Smooth muscle cell (in vitro differentiated cells): ENCODE measurements around the gene CTU2. TPM values are rescaled to one million over a fixed set of nuclear protein-coding genes. Genes with fewer than 3 reads are reported as not detected.

Experiments used
- DNase-seq: peaks from one replicate; lab custom pipeline; 2025; ENCODE audit not compliant: unreplicated experiment; lab: John Stamatoyannopoulos, UW
- H2AFZ ChIP-seq: fragments of 200-600 bp; sonication (generic); 2 replicates; pipeline ENCODE4 v1.6.0; 2016; ENCODE audit warnings: antibody characterized with exemption, low read depth, mild to moderate bottlenecking
- H3F3A ChIP-seq: fragments of 200-600 bp; sonication (generic); 2 replicates; pipeline ENCODE4 v1.6.0; 2017; ENCODE audit warnings: antibody characterized with exemption, low read depth
- H3K27ac ChIP-seq: fragments of 200-600 bp; sonication (generic); 2 replicates; pipeline ENCODE4 v1.5.1; 2016; ENCODE audit warnings: low read depth, mild to moderate bottlenecking
- H3K27me3 ChIP-seq: fragments of 200-600 bp; sonication (generic); 2 replicates; pipeline ENCODE4 v1.6.1; 2016; ENCODE audit warnings: low read depth, mild to moderate bottlenecking
- H3K36me3 ChIP-seq: fragments of 200-600 bp; sonication (generic); 2 replicates; pipeline ENCODE4 v1.5.1; 2016; ENCODE audit warnings: low read depth
- H3K4me1 ChIP-seq: fragments of 200-600 bp; sonication (generic); 2 replicates; pipeline ENCODE4 v1.5.1; 2016; ENCODE audit warnings: low read depth
- H3K4me2 ChIP-seq: fragments of 200-600 bp; sonication (generic); 2 replicates; pipeline ENCODE4 v1.6.0; 2016; ENCODE audit warnings: mild to moderate bottlenecking
- H3K4me3 ChIP-seq: fragments of 200-600 bp; sonication (generic); 2 replicates; pipeline ENCODE4 v1.5.1; 2016; ENCODE audit warnings: mild to moderate bottlenecking
- H3K79me2 ChIP-seq: fragments of 200-600 bp; sonication (generic); 2 replicates; pipeline ENCODE4 v1.6.0; 2016; ENCODE audit warnings: low read depth, mild to moderate bottlenecking
- H3K9ac ChIP-seq: fragments of 200-600 bp; sonication (generic); 2 replicates; pipeline ENCODE4 v1.6.0; 2016; ENCODE audit warnings: low read depth
- H3K9me3 ChIP-seq: fragments of 200-600 bp; sonication (generic); replicated peaks from 2 replicates; pipeline ENCODE4 v1.5.1; 2016; ENCODE audit warnings: low read depth
- H4K20me1 ChIP-seq: fragments of 200-600 bp; sonication (generic); 2 replicates; pipeline ENCODE4 v1.6.0; 2016; ENCODE audit warnings: low read depth
- CTCF ChIP-seq: fragments of 200-600 bp; sonication (generic); IDR thresholded peaks from 2 replicates; pipeline ENCODE4 v1.5.1; 2017; ENCODE audit warnings: borderline replicate concordance, mild to moderate bottlenecking, antibody characterized with exemption; ENCODE audit not compliant: insufficient read depth, poor library complexity, severe bottlenecking
- WGBS: methylation state at CpG from one replicate; pipeline ENCODE4 v1.1.7; 2016; ENCODE audit warnings: low lambda C conversion rate; 5-methylcytosine and 5-hydroxymethylcytosine counted together
- polyA plus RNA-seq: library from polyadenylated mRNA; unstranded; fragments of >200 nt; fragmentation: Nextera tagmentation; extraction: Ambion mirVana; gene quantifications from 2 replicates; pipeline ENCODE4 v1.2.1, GENCODE V29; 2016
- total RNA-seq: library from RNA; depleted of rRNA; stranded (reverse); fragments of >200 nt; gene quantifications from 2 replicates; pipeline ENCODE4 v1.2.3, GENCODE V29; 2014

The CTU2 gene
- total and polyA plus RNA-seq, 2 experiments from 2014 or later = 5.8 to 21.3 TPM

- WGBS = 98% methylated on average over 21 of the region's 21 CpGs
- H3K4me1 ChIP-seq = no peaks in the 10 kb centered on the region
- H3K4me2 ChIP-seq = no peak overlapping the region
- H2AFZ ChIP-seq = no peak overlapping the region
- DNase-seq = no peak
- H4K20me1 ChIP-seq = peaks cover 24% of the 10 kb centered on the region
- no peaks in the 10 kb centered on the region for H3K27me3 ChIP-seq
- H3K27ac ChIP-seq = no peak overlapping the region
- H3K9ac ChIP-seq = no peak overlapping the region
- H3K79me2 ChIP-seq = no peaks in the 10 kb centered on the region
- H3K4me3 ChIP-seq = no peak overlapping the region
- TF ChIP-seq CTCF = no peak
- no peaks in the 10 kb centered on the region for H3F3A ChIP-seq
- H3K36me3 ChIP-seq = peaks cover 6% of the 10 kb centered on the region
- no peaks in the 10 kb centered on the region for H3K9me3 ChIP-seq
Measured at GRCh38 chr16:88716601-88717001, 10.3 kb downstream of the CTU2 start.

- no peak overlapping the region for H2AFZ ChIP-seq
Measured at GRCh38 chr16:88718178-88718577, 11.9 kb downstream of the CTU2 start.

GRCh38 chr16:88719267-88719932, 13.1 kb downstream of the CTU2 start:
- Histone ChIP-seq H3K27me3 (no peaks in the 10 kb centered on the region), H3K4me2 (no peak overlapping the region), H3K4me3 (no peak overlapping the region), H3K9ac (no peak overlapping the region), H3K79me2 (no peaks in the 10 kb centered on the region), H2AFZ (no peak overlapping the region), H3F3A (no peaks in the 10 kb centered on the region), H3K36me3 (peaks cover 6% of the 10 kb centered on the region), H3K4me1 (no peaks in the 10 kb centered on the region), H3K27ac (no peak overlapping the region), H3K9me3 (no peaks in the 10 kb centered on the region), H4K20me1 (peaks cover 6% of the 10 kb centered on the region)
- DNase-seq = no peak
- 98% methylated on average over 29 of the region's 29 CpGs for WGBS
- TF ChIP-seq CTCF = no peak

More at GRCh38 chr16:88718178-88718577, 11.9 kb downstream of the CTU2 start:
- H3K4me3 ChIP-seq = no peak overlapping the region
- H3F3A ChIP-seq = no peaks in the 10 kb centered on the region
- H3K27me3 ChIP-seq = no peaks in the 10 kb centered on the region
- WGBS = 98% methylated on average over 11 of the region's 11 CpGs
- H3K36me3 ChIP-seq = peaks cover 6% of the 10 kb centered on the region
- H3K4me2 ChIP-seq = no peak overlapping the region
- no peak for DNase-seq
- H3K79me2 ChIP-seq = no peaks in the 10 kb centered on the region
- no peaks in the 10 kb centered on the region for H3K4me1 ChIP-seq
- no peak overlapping the region for H3K9ac ChIP-seq
- no peak overlapping the region for H3K27ac ChIP-seq
- H4K20me1 ChIP-seq = peaks cover 17% of the 10 kb centered on the region
- H3K9me3 ChIP-seq = no peaks in the 10 kb centered on the region
- no peak for TF ChIP-seq CTCF

GRCh38 chr16:88719933-88720296, 13.6 kb downstream of the CTU2 start:
- Histone ChIP-seq H3K27me3 (no peaks in the 10 kb centered on the region), H3K79me2 (no peaks in the 10 kb centered on the region), H3K4me1 (no peaks in the 10 kb centered on the region), H4K20me1 (peaks cover 3% of the 10 kb centered on the region), H3K4me2 (no peak overlapping the region), H3F3A (no peaks in the 10 kb centered on the region), H3K9ac (no peak overlapping the region), H3K36me3 (peaks cover 6% of the 10 kb centered on the region), H3K4me3 (no peak overlapping the region), H3K9me3 (no peaks in the 10 kb centered on the region), H2AFZ (no peak overlapping the region), H3K27ac (no peak overlapping the region)
- no peak for DNase-seq
- 95% methylated on average over 18 of the region's 19 CpGs for WGBS
- TF ChIP-seq CTCF = no peak
